ENCODE results near the gene G6PC3.
A peak's percentile ranks its signal among the peaks of the same experiment; 100 is the strongest.

Gene G6PC3

GRCh38 chr17:44061446-44061845 is 9.1 kb upstream of the G6PC3 start:
- DNase-seq: no peak

- no peak for DNase-seq
These were observed 7.7 kb upstream of the G6PC3 start for GRCh38 chr17:44062871-44063270.

GRCh38 chr17:44063704-44064639 is 6.6 kb upstream of the G6PC3 start:
- no peak for DNase-seq

- no peak for DNase-seq
These were observed 4.8 kb upstream of the G6PC3 start for GRCh38 chr17:44065668-44066203.

GRCh38 chr17:44066204-44066930 is 4.2 kb upstream of the G6PC3 start, which contains the start of gene LSM12:
Gene LSM12, minus strand, starts transcription at chr17:44066671. Its CDS starts 84 bp downstream, at chr17:44066587.
- peak; percentile 95 for DNase-seq

GRCh38 chr17:44067545-44067940 is 3.0 kb upstream of the G6PC3 start:
- DNase-seq: no peak

- DNase-seq: no peak
These were observed 521 bp upstream of the G6PC3 start for GRCh38 chr17:44069974-44070454.

GRCh38 chr17:44071198-44071520 is 624 bp downstream of the G6PC3 start:
- DNase-seq: no peak

- DNase-seq: no peak
These were observed 1.2 kb downstream of the G6PC3 start for GRCh38 chr17:44071772-44072171.

GRCh38 chr17:44074231-44074910 is 3.8 kb downstream of the G6PC3 start:
- no peak for DNase-seq

GRCh38 chr17:44074911-44075285 is 4.4 kb downstream of the G6PC3 start:
- DNase-seq: no peak

- no peak for DNase-seq
These were observed 5.2 kb downstream of the G6PC3 start for GRCh38 chr17:44075598-44076293.

GRCh38 chr17:44076716-44077594 is 6.4 kb downstream of the G6PC3 start:
- no peak for DNase-seq

GRCh38 chr17:44077595-44077909 is 7.0 kb downstream of the G6PC3 start:
- DNase-seq: no peak

- DNase-seq: no peak
These were observed 7.9 kb downstream of the G6PC3 start for GRCh38 chr17:44078412-44078811.

GRCh38 chr17:44079877-44080821 is 9.6 kb downstream of the G6PC3 start:
- no peak for DNase-seq

GRCh38 chr17:44081681-44082080 is 11.1 kb downstream of the G6PC3 start:
- no peak for DNase-seq

- DNase-seq: no peak
These were observed 11.9 kb downstream of the G6PC3 start for GRCh38 chr17:44082256-44082927.

GRCh38 chr17:44083250-44083849 is 12.8 kb downstream of the G6PC3 start:
- DNase-seq: no peak
